H1 (cell line): ENCODE results near the gene RNF144A. TPM values are rescaled to one million over a fixed set of nuclear protein-coding genes. Genes with fewer than 3 reads are reported as not detected.

Source experiments
- BCL11A ChIP-seq, 2 experiments: IDR thresholded peaks; one replicate each; pipeline ENCODE4 v1.6.1; 2011; ENCODE audit warnings: low read depth in 2 of 2, low read length in 2 of 2, mild to moderate bottlenecking in 2 of 2
- JUND ChIP-seq: IDR thresholded peaks from 2 replicates; pipeline ENCODE4 v1.6.1; 2011; ENCODE audit warnings: mild to moderate bottlenecking, improper control_type of control experiment, low read length
- POU5F1 ChIP-seq: IDR thresholded peaks from 2 replicates; pipeline ENCODE4 v1.6.1; 2011; ENCODE audit warnings: low read depth, mild to moderate bottlenecking, low read length, moderate library complexity
- TAF1 ChIP-seq: IDR thresholded peaks from 2 replicates; pipeline ENCODE4 v1.6.1; 2011; ENCODE audit warnings: mild to moderate bottlenecking, low read depth, low read length
- polyA plus RNA-seq, 7 experiments: library from polyadenylated mRNA; depleted of rRNA in 3 of 7; stranded (reverse) in 5 of 7; unstranded in 2 of 7; fragments of >200 nt in 5 of 7; fragments of 200-250 nt in 2 of 7; gene quantifications; 1 replicate in 5 of 7; 2 replicates in 1 of 7; 4 replicates in 1 of 7; pipeline versions ENCODE4 v1.2.1 to v1.2.3, GENCODE V29; 2011 to 2013; ENCODE audit warnings: missing spikeins in 2 of 7, mixed read lengths in 2 of 7
- total RNA-seq: library from RNA; stranded (reverse); fragmentation: NEBNext Ultra II Directional; extraction: Animal tissue kit (Norgen Biotek cat#: 25700); gene quantifications from 2 replicates; pipeline ENCODE4 v1.2.1, GENCODE V29; 2021

Gene RNF144A
- total and polyA plus RNA-seq, 2 of the 8 experiments (the other 6 are each of a cell fraction or from before 2014, with no cell fraction given): 14.0 to 15.0 TPM

GRCh38 chr2:7060156-7060555 is 142.9 kb downstream of the RNF144A start (continued):
- TF ChIP-seq TAF1 (no peak), POU5F1 (no peak), JUND (no peak), BCL11A (IDR thresholded peaks at IDR 0.05; ENCODE audit: low read depth in 2 of 2, low read length in 2 of 2) (no peak)
